Measurements from ENCODE around the gene RALGPS1. TPM values are rescaled to one million over a fixed set of nuclear protein-coding genes. Genes with fewer than 3 reads are reported as not detected.

The RALGPS1 gene
- total RNA-seq, 4 donors from 2014 or later: 4.7 to 18.1 (median 5.0) TPM

DNA sequence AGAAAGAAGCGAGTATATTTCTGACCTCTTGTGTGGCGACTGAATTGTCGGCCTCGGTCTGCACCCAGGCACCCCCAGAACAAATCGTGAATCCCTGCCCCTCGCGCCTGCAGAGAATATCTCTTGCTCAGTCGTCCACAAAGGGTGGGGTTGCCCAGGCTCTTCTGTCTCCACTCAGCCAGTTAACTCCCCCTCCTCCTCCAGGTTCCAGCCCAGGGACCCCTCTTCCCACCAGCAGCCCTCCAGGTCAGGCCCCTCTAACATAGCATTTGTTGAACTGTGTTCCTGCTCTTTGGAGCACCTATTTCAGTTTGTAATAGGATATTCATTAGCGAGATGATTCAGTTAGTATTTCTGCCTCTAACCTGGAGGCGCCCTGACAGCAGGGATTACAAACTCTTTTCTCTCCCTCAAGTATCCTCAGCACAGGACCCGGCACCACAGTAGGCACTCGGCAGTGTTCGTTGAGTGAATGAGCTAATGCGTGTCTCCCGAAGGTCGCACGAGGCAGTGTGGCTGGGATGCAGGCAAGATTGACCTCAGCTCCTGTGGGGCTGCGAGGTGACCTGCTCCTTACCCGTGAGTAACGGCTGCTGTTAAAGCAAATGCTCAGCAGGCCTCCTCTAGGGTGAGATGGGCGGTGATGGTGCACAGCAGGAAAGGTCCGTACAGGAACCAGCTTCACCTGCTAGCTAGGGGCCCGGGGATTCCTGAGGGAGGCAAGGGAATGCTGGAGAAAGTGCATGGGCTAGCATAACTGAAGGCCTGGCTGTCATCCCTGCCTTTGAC is 28.4 kb upstream of the RALGPS1 start:
- TF ChIP-seq, protein P1, sequence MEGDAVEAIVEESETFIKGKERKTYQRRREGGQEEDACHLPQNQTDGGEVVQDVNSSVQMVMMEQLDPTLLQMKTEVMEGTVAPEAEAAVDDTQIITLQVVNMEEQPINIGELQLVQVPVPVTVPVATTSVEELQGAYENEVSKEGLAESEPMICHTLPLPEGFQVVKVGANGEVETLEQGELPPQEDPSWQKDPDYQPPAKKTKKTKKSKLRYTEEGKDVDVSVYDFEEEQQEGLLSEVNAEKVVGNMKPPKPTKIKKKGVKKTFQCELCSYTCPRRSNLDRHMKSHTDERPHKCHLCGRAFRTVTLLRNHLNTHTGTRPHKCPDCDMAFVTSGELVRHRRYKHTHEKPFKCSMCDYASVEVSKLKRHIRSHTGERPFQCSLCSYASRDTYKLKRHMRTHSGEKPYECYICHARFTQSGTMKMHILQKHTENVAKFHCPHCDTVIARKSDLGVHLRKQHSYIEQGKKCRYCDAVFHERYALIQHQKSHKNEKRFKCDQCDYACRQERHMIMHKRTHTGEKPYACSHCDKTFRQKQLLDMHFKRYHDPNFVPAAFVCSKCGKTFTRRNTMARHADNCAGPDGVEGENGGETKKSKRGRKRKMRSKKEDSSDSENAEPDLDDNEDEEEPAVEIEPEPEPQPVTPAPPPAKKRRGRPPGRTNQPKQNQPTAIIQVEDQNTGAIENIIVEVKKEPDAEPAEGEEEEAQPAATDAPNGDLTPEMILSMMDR (IDR thresholded peaks at IDR 0.05; ENCODE audit: low read depth): no peak

DNA sequence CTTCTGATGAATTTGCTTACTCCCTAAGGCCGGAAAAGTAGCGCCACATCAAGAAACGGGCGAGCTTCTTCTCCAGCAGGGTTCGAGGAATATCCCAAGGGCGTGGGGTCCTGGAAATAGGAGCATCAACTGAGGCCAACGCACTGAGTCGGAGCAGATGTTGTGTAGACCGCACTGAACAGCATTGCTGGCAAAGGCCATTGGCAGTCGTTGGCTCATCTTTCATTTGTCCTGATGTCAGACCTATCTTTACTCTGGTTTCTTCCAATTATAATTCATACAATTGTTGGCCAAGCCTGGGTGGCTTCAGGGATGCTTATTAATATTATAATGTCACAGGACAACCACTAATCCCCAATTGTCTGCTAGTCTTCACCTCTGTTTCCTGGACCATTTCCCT is 27.7 kb upstream of the RALGPS1 start:
- TF ChIP-seq, protein P1 (IDR thresholded peaks at IDR 0.05; ENCODE audit: low read depth): no peak

- TF ChIP-seq, protein P1 (IDR thresholded peaks at IDR 0.05; ENCODE audit: low read depth): no peak
Measured at GRCh38 chr9:126891676-126892075, 22.9 kb upstream of the RALGPS1 start.

- TF ChIP-seq, protein P1 (IDR thresholded peaks at IDR 0.05; ENCODE audit: low read depth): no peak
Measured at GRCh38 chr9:126893079-126893478, 21.5 kb upstream of the RALGPS1 start.

DNA sequence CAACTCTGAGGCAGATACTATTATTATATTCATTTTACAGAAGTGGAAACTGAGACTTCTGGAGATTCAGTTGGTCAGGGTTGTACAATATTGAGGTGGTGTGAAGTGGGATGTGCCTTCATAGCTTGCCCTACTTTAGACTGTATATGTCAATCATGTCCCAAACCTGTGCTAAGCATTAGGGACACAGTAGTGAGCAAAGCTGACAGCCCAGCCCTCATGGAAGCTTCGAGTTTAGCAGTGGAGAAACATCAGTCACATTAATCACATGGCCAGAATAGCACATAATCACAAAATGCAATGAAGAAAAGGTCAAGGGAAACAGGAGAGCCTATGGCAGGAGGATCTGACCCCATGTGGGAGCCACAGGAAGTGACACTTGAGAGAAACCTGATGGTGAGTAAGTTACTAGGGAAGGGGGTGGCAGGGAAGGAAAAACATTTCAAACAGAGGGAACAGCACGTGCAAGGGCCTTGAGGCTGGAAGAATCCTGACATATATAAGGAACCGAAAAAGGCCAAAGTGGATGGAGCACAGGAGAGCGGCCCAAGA is 20.5 kb upstream of the RALGPS1 start:
- TF ChIP-seq, protein P1 (IDR thresholded peaks at IDR 0.05; ENCODE audit: low read depth): no peak

DNA sequence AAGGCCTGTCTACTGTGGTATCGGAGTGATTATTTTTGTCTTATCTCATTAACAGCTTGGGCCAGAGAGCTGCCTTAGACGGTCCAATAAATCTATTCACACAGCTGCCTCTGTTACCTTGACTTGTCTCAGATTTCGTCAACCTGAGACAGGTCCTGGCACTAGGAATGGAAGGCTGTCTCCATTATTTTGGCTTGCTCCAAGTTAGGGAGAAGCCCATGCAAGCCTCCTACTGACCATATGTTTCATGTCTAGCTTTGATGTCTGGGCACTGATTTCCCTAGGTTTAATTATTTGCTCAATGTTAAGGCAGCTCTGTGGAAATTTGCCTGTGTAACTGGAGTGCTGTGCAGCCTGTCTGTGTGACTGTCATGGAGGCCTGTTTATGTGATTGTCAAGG is 12.4 kb upstream of the RALGPS1 start:
- TF ChIP-seq, protein P1 (IDR thresholded peaks at IDR 0.05; ENCODE audit: low read depth): no peak

DNA sequence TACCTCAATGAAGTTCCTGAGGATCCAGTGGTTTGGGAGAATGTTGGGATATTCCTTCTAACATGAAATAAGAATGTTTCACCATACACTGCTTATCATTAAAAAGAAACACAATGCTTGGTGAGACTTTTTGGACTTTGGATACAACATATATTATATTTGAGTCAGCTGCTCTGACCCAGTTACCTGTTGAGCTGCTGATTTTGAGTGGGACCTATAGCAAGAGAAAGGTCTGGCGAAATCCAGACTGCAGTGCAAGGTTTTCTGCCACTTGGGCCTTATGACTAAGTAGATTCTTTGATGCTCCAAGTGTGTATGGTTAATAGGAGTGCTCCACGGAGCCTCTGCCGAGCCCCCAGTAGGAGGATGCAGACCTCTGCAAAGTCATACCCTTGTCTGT is 10.0 kb upstream of the RALGPS1 start:
- TF ChIP-seq, protein P1 (IDR thresholded peaks at IDR 0.05; ENCODE audit: low read depth): no peak

All from subcutaneous adipose tissue (tissue), 4 donors.